D721Med (cell line): ENCODE data around the gene HDAC1.
"Not testable (repeated sequence)": the region's sequence is repeated elsewhere in the genome, so short reads cannot be mapped to it uniquely, and the experiment has no call there.

Experiments used
- DNase-seq: peaks from one replicate; pipeline ENCODE4 v3.0.0; 2011; ENCODE audit warnings: low spot score; ENCODE audit not compliant: insufficient read length
- FAIRE-seq: peaks from 2 replicates; lab custom pipeline; 2011; peaks lifted over from hg19 to GRCh38; lab: Jason Lieb, UNC
- CTCF ChIP-seq: IDR thresholded peaks from 2 replicates; pipeline ENCODE4 v1.5.1; 2012; ENCODE audit warnings: mild to moderate bottlenecking, control low read depth; ENCODE audit not compliant: insufficient read depth; ENCODE audit errors: missing control alignments

The HDAC1 gene

GRCh38 chr1:32276032-32276782 is 15.7 kb upstream of the HDAC1 start:
- DNase-seq, result no peak
- no peak for FAIRE-seq
- TF ChIP-seq CTCF, result no peak

- not testable (repeated sequence) for FAIRE-seq
Measured at GRCh38 chr1:32284777-32285176, 7.1 kb upstream of the HDAC1 start.

GRCh38 chr1:32285658-32286057 is 6.2 kb upstream of the HDAC1 start:
- DNase-seq (no peak), FAIRE-seq (no peak)
- no peak for TF ChIP-seq CTCF

More at GRCh38 chr1:32284777-32285176, 7.1 kb upstream of the HDAC1 start:
- not testable (repeated sequence) for DNase-seq

GRCh38 chr1:32286763-32287162 is 5.1 kb upstream of the HDAC1 start:
- no peak for FAIRE-seq
- no peak for DNase-seq
- no peak for TF ChIP-seq CTCF

- FAIRE-seq (no peak), DNase-seq (no peak)
- TF ChIP-seq CTCF, result no peak
Measured at GRCh38 chr1:32289256-32289655, 2.6 kb upstream of the HDAC1 start.

GRCh38 chr1:32291145-32291707 is 657 bp upstream of the HDAC1 start:
- DNase-seq (no peak), FAIRE-seq (no peak)
- no peak for TF ChIP-seq CTCF

- FAIRE-seq, DNase-seq: not testable (repeated sequence)
Measured at GRCh38 chr1:32298211-32298610, 6.3 kb downstream of the HDAC1 start.

- TF ChIP-seq CTCF, result no peak
- FAIRE-seq, result no peak
- DNase-seq, result no peak
Measured at GRCh38 chr1:32299327-32299726, 7.4 kb downstream of the HDAC1 start.
